IMR-90 (cell line): ENCODE measurements around the gene SMAP1. TPM values are rescaled to one million over a fixed set of nuclear protein-coding genes. Genes with fewer than 3 reads are reported as not detected.

Experiments
- ATAC-seq: fragments of 200-7000 bp; cut with Tn5 transposase; 2 replicates; pipeline ENCODE4 v1.9.1; 2020; ENCODE audit warnings: low read depth, mild to moderate bottlenecking, moderate library complexity
- BruUV-seq: library from RNA; stranded (reverse); fragments of 400-500 nt; replicated peaks from 2 replicates; lab custom pipeline; 2021; lab: Mats Ljungman, UMichigan
- CTCF ChIA-PET: fragments of 300-600 bp; formaldehyde crosslinking; extraction: SDS; loops from one replicate; lab custom pipeline; 2021; ENCODE audit warnings: antibody characterized with exemption; lab: Yijun Ruan, JAX
- POLR2A ChIA-PET: fragments of 300-600 bp; sonication (Branson Sonifier 250); formaldehyde crosslinking; loops from one replicate; lab custom pipeline; 2022; ENCODE audit warnings: antibody characterized with exemption; ENCODE audit not compliant: unreplicated experiment; lab: Charles Lee
- DNase-seq: peaks from one replicate; pipeline ENCODE4 v3.0.0; 2013
- H2AFZ ChIP-seq: replicated peaks from 2 replicates; pipeline ENCODE3; 2013; ENCODE audit warnings: low read length, mild to moderate bottlenecking; ENCODE audit not compliant: poor library complexity
- H2AK5ac ChIP-seq: 2 replicates; pipeline ENCODE4 v1.6.1; 2013; ENCODE audit warnings: low read depth, low read length, inconsistent platforms
- H2AK9ac ChIP-seq: replicated peaks from 2 replicates; pipeline ENCODE3; 2013; ENCODE audit warnings: mild to moderate bottlenecking, low read depth, low read length, moderate library complexity; ENCODE audit not compliant: poor library complexity
- H2BK120ac ChIP-seq: 2 replicates; pipeline ENCODE4 v1.6.1; 2013; ENCODE audit warnings: low read depth, low read length, inconsistent platforms
- H2BK15ac ChIP-seq: 3 replicates; pipeline ENCODE4 v1.6.1; 2013; ENCODE audit warnings: low read depth, low read length, inconsistent platforms
- H2BK20ac ChIP-seq: 2 replicates; pipeline ENCODE4 v1.6.1; 2013; ENCODE audit warnings: low read depth, mild to moderate bottlenecking, inconsistent platforms, low read length, moderate library complexity
- H2BK5ac ChIP-seq: 2 replicates; pipeline ENCODE4 v1.6.1; 2013; ENCODE audit warnings: mild to moderate bottlenecking, low read depth, low read length, inconsistent platforms; ENCODE audit not compliant: poor library complexity, severe bottlenecking
- H3K14ac ChIP-seq: replicated peaks from 2 replicates; pipeline ENCODE4 v1.6.1; 2013; ENCODE audit warnings: low read depth, low read length, inconsistent platforms
- H3K18ac ChIP-seq: 2 replicates; pipeline ENCODE4 v1.6.1; 2013; ENCODE audit warnings: low read depth, low read length, control low read depth
- H3K23ac ChIP-seq: 2 replicates; pipeline ENCODE4 v1.6.1; 2013; ENCODE audit warnings: low read depth, low read length, inconsistent platforms
- H3K27ac ChIP-seq: 2 replicates; pipeline ENCODE4 v1.5.1; 2013; ENCODE audit warnings: mild to moderate bottlenecking, control low read depth, low read length; ENCODE audit not compliant: insufficient read depth
- H3K27me3 ChIP-seq: 2 replicates; pipeline ENCODE4 v1.6.1; 2013; ENCODE audit warnings: low read length; ENCODE audit not compliant: control insufficient read depth, insufficient read depth
- H3K36me3 ChIP-seq: 2 replicates; pipeline ENCODE4 v1.6.1; 2013; ENCODE audit warnings: low read length, mixed read lengths; ENCODE audit not compliant: control insufficient read depth, insufficient read depth
- H3K4ac ChIP-seq: 2 replicates; pipeline ENCODE4 v1.6.1; 2013; ENCODE audit warnings: low read depth, low read length, inconsistent platforms
- H3K4me1 ChIP-seq: 2 replicates; pipeline ENCODE4 v1.6.1; 2013; ENCODE audit warnings: low read length, mixed read lengths; ENCODE audit not compliant: control insufficient read depth, insufficient read depth
- H3K4me2 ChIP-seq: 2 replicates; pipeline ENCODE4 v1.6.1; 2013; ENCODE audit warnings: low read depth, mild to moderate bottlenecking, control low read depth, low read length, moderate library complexity
- H3K4me3 ChIP-seq: 2 replicates; pipeline ENCODE4 v1.5.1; 2013; ENCODE audit warnings: low read depth, mild to moderate bottlenecking, control low read depth, low read length, moderate library complexity; ENCODE audit not compliant: insufficient read depth
- H3K56ac ChIP-seq: 2 replicates; pipeline ENCODE4 v1.6.1; 2013; ENCODE audit warnings: low read length, inconsistent platforms; ENCODE audit not compliant: insufficient read depth; ENCODE audit errors: extremely low read depth
- H3K79me1 ChIP-seq, 2 experiments: 2 replicates each; pipeline ENCODE4 v1.6.1; 2013; ENCODE audit warnings: low read length in 2 of 2, inconsistent platforms in 1 of 2, low read depth in 1 of 2
- H3K9ac ChIP-seq: 2 replicates; pipeline ENCODE4 v1.6.1; 2013; ENCODE audit warnings: low read depth, low read length, control low read depth
- H3K9me1 ChIP-seq: 2 replicates; pipeline ENCODE4 v1.6.1; 2013; ENCODE audit warnings: low read length, inconsistent platforms; ENCODE audit not compliant: insufficient read depth
- H3K9me3 ChIP-seq: 2 replicates; pipeline ENCODE4 v1.6.1; 2013; ENCODE audit warnings: low read length; ENCODE audit not compliant: control insufficient read depth, insufficient read depth
- H4K20me1 ChIP-seq: 2 replicates; pipeline ENCODE4 v1.6.1; 2013; ENCODE audit warnings: low read length, inconsistent platforms; ENCODE audit not compliant: insufficient read depth
- H4K5ac ChIP-seq: 2 replicates; pipeline ENCODE4 v1.6.1; 2013; ENCODE audit warnings: mild to moderate bottlenecking, low read depth, low read length, control low read depth
- H4K8ac ChIP-seq, 2 experiments: 2 replicates each; pipeline ENCODE4 v1.6.1; 2013; ENCODE audit warnings: low read depth in 2 of 2, low read length in 2 of 2, control low read depth in 1 of 2, inconsistent platforms in 1 of 2
- H4K91ac ChIP-seq: 2 replicates; pipeline ENCODE4 v1.6.1; 2013; ENCODE audit warnings: low read depth, low read length, inconsistent platforms; ENCODE audit not compliant: insufficient read depth
- BHLHE40 ChIP-seq: fragments of 150-350 bp; IDR thresholded peaks from 2 replicates; pipeline ENCODE4 v1.6.1; 2016; ENCODE audit warnings: mild to moderate bottlenecking, low read depth, low read length
- CEBPB ChIP-seq: IDR thresholded peaks from 2 replicates; pipeline ENCODE4 v1.6.1; 2012; ENCODE audit warnings: low read depth, low read length, improper control_type of control experiment
- CHD1 ChIP-seq: IDR thresholded peaks from 2 replicates; pipeline ENCODE4 v1.6.1; 2012; ENCODE audit warnings: low read depth, low read length, improper control_type of control experiment
- CTCF ChIP-seq: conservative IDR thresholded peaks from 2 replicates; pipeline ENCODE4 v1.5.1; 2012; ENCODE audit warnings: mild to moderate bottlenecking, low read depth, low read length, improper control_type of control experiment
- ELK1 ChIP-seq: fragments of 150-350 bp; IDR thresholded peaks from 2 replicates; pipeline ENCODE4 v1.6.1; 2016; ENCODE audit warnings: low read depth, mild to moderate bottlenecking, low read length, moderate library complexity, borderline replicate concordance
- FOS ChIP-seq: fragments of 150-350 bp; IDR thresholded peaks from 2 replicates; pipeline ENCODE4 v1.6.1; 2016; ENCODE audit warnings: low read depth, low read length
- MAFK ChIP-seq: IDR thresholded peaks from 2 replicates; pipeline ENCODE4 v1.6.1; 2012; ENCODE audit warnings: low read depth, low read length, improper control_type of control experiment
- MAZ ChIP-seq: IDR thresholded peaks from 2 replicates; pipeline ENCODE4 v1.6.1; 2012; ENCODE audit warnings: low read depth, mild to moderate bottlenecking, low read length, improper control_type of control experiment, moderate library complexity, borderline replicate concordance
- MXI1 ChIP-seq: IDR thresholded peaks from 2 replicates; pipeline ENCODE4 v1.6.1; 2012; ENCODE audit warnings: low read depth, mild to moderate bottlenecking, low read length, moderate library complexity, borderline replicate concordance
- NFE2L2 ChIP-seq: fragments of 150-350 bp; IDR thresholded peaks from 2 replicates; pipeline ENCODE4 v1.6.1; 2016; ENCODE audit warnings: low read depth, mild to moderate bottlenecking, low read length
- POLR2A ChIP-seq: IDR thresholded peaks from 2 replicates; pipeline ENCODE4 v1.6.1; 2012; ENCODE audit warnings: mild to moderate bottlenecking, low read depth, low read length
- RAD21 ChIP-seq: IDR thresholded peaks from 2 replicates; pipeline ENCODE4 v1.6.1; 2012; ENCODE audit warnings: low read length, improper control_type of control experiment
- RCOR1 ChIP-seq: IDR thresholded peaks from 2 replicates; pipeline ENCODE4 v1.6.1; 2012; ENCODE audit warnings: mild to moderate bottlenecking, low read length, improper control_type of control experiment; ENCODE audit not compliant: insufficient replicate concordance
- RFX5 ChIP-seq: IDR thresholded peaks from 2 replicates; pipeline ENCODE4 v1.8.0; 2012; ENCODE audit warnings: low read depth, mild to moderate bottlenecking, low read length, moderate library complexity
- USF2 ChIP-seq: fragments of 150-350 bp; IDR thresholded peaks from 2 replicates; pipeline ENCODE4 v1.6.1; 2017; ENCODE audit warnings: mild to moderate bottlenecking, antibody characterized with exemption, low read length, low read depth
- WGBS, 2 experiments: methylation state at CpG; one replicate each; pipeline versions ENCODE4 v1.1.5 to v1.1.7; 2013; ENCODE audit warnings: missing lambda C conversion rate in 2 of 2; ENCODE audit not compliant: insufficient read length in 1 of 2; ENCODE audit errors: extremely low coverage in 2 of 2; 5-methylcytosine and 5-hydroxymethylcytosine counted together
- dilution Hi-C: fragments of 300-500 bp; cut with HindIII; formaldehyde crosslinking; loops from one replicate; pipeline ENCODE4 v1.14.3; 2018; ENCODE audit warnings: low sequenced_read_pairs; ENCODE audit not compliant: unreplicated experiment
- in situ Hi-C: fragments of 300-500 bp; cut with MboI; formaldehyde crosslinking; loops from 3 replicates; pipeline ENCODE4 v1.14.3; 2019; ENCODE audit warnings: low sequenced_read_pairs, inconsistent platforms, mixed read lengths
- intact Hi-C: fragments of 100-400 bp; cut with micrococcal nuclease; formaldehyde crosslinking; loops from 2 replicates; pipeline ENCODE4 v1.10.0; 2022
- polyA plus RNA-seq, 3 experiments: library from polyadenylated mRNA; depleted of rRNA; stranded (reverse); fragments of >200 nt; gene quantifications; 2 replicates each; pipeline ENCODE4 v1.2.3, GENCODE V29; 2012; ENCODE audit warnings: low replicate concordance in 1 of 3
- total RNA-seq: library from RNA; depleted of rRNA; stranded (reverse); fragments of >200 nt; gene quantifications from 2 replicates; pipeline ENCODE4 v1.2.3, GENCODE V29; 2012

The SMAP1 gene
- total and polyA plus RNA-seq, 2 of the 4 experiments (the other 2 are of a cell fraction): 14.8 to 16.7 TPM

DNA sequence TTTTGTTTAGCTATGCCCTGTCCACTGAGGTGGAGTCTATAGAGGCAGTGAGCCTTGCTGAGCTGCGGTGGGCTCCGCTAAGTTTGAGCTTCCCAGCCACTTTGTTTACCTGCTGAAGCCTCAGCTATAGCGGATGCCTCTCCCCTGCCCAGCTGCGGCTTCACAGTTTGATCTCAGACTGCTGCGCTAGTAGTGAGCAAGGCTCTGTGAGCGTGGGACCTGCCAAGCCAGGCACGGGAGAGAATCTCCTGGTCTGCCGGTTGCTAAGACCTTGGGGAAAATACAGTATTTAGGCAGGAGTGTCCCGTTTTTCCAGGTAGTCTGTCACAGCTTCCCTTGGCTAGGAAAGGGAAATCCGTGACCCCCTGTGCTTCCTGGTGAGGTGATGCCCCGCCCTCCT is 138.4 kb downstream of the SMAP1 start:
- H3K4me2 ChIP-seq: no peak overlapping the region
- BruUV-seq: no TSS peak
- no peak overlapping the region for H3K9ac ChIP-seq
- H3K9me1 ChIP-seq: no peaks in the 10 kb centered on the region
- no peak overlapping the region for H3K27ac ChIP-seq
- no peak overlapping the region for H2BK120ac ChIP-seq
- no peak overlapping the region for H2BK5ac ChIP-seq
- no peak overlapping the region for H4K8ac ChIP-seq
- H3K36me3 ChIP-seq: 0 out of 2 replicates have a peak, but pooled peaks cover 1% of the 10 kb centered on the region
- ATAC-seq (no peak), DNase-seq (no peak)
- 96% methylated on average over 3 of the region's 11 CpGs; no CpG with 5 or more reads in 1 of the 2 experiments for WGBS, 2 experiments
- no peaks in the 10 kb centered on the region for H4K20me1 ChIP-seq
- dilution Hi-C loops (no loop called here), in situ Hi-C loops (no loop called here), intact Hi-C loops (no loop called here)
- H3K9me3 ChIP-seq: no peaks in the 10 kb centered on the region
- H3K4me1 ChIP-seq: no peaks in the 10 kb centered on the region
- H3K27me3 ChIP-seq: no peaks in the 10 kb centered on the region
- H3K56ac ChIP-seq: no peak overlapping the region
- TF ChIP-seq CHD1 (no peak), NFE2L2 (no peak), RFX5 (no peak), POLR2A (no peak), ELK1 (no peak), CEBPB (no peak), BHLHE40 (no peak), MAFK (no peak), RAD21 (no peak), RCOR1 (no peak), MXI1 (no peak), USF2 (no peak), FOS (no peak), CTCF (no peak), MAZ (no peak)
- H2BK20ac ChIP-seq: no peak overlapping the region
- POLR2A ChIA-PET: no interaction called here
- H3K4me3 ChIP-seq: no peak overlapping the region
- H2AK5ac ChIP-seq: no peak overlapping the region
- no peaks in the 10 kb centered on the region for H3K79me1 ChIP-seq
- no peak overlapping the region for H2AFZ ChIP-seq
- no peak overlapping the region for H3K18ac ChIP-seq
- H3K14ac ChIP-seq: no peak overlapping the region
- no peak overlapping the region for H2BK15ac ChIP-seq
- H2AK9ac ChIP-seq: no peak overlapping the region
- CTCF ChIA-PET: interaction anchor here (1.3 kb wide), 1 partner anchor 78 kb away, joined by 3 read pairs; no protein-coding TSS in a partner anchor
- no peak overlapping the region for H3K23ac ChIP-seq
- no peak overlapping the region for H4K5ac ChIP-seq
- no peak overlapping the region for H4K91ac ChIP-seq
- no peak overlapping the region for H3K4ac ChIP-seq
